ENCODE measurements around the gene PPFIA1.
"Not testable (repeated sequence)": the region's sequence is repeated elsewhere in the genome, so short reads cannot be mapped to it uniquely, and the experiment has no call there.

Gene PPFIA1

GRCh38 chr11:70251659-70252321 is 18.7 kb upstream of the PPFIA1 start:
- DNase-seq: no peak

GRCh38 chr11:70252844-70253243 is 17.6 kb upstream of the PPFIA1 start:
- peak; percentile 29 for DNase-seq

GRCh38 chr11:70255477-70256116 is 14.9 kb upstream of the PPFIA1 start:
- no peak for DNase-seq

GRCh38 chr11:70259077-70259476 is 11.4 kb upstream of the PPFIA1 start:
- peak; percentile 21 for DNase-seq

- no peak for DNase-seq
Measured at GRCh38 chr11:70262951-70263350, 7.5 kb upstream of the PPFIA1 start.

- DNase-seq: no peak
Measured at GRCh38 chr11:70263363-70263762, 7.1 kb upstream of the PPFIA1 start.

GRCh38 chr11:70265341-70265740 is 5.1 kb upstream of the PPFIA1 start:
- DNase-seq: no peak

GRCh38 chr11:70267405-70267950 is 3.0 kb upstream of the PPFIA1 start:
- DNase-seq: no peak

- no peak for DNase-seq
Measured at GRCh38 chr11:70268526-70268925, 2.0 kb upstream of the PPFIA1 start.

- no peak for DNase-seq
Measured at GRCh38 chr11:70270877-70271648, 573 bp downstream of the PPFIA1 start.

- DNase-seq: no peak
Measured at GRCh38 chr11:70271649-70271953, 1.1 kb downstream of the PPFIA1 start.

- DNase-seq: no peak
Measured at GRCh38 chr11:70272009-70272408, 1.5 kb downstream of the PPFIA1 start.

GRCh38 chr11:70278994-70279393 is 8.5 kb downstream of the PPFIA1 start:
- no peak for DNase-seq

- DNase-seq: no peak
Measured at GRCh38 chr11:70281156-70281609, 10.7 kb downstream of the PPFIA1 start.

GRCh38 chr11:70282012-70282411 is 11.5 kb downstream of the PPFIA1 start:
- no peak for DNase-seq

GRCh38 chr11:70288721-70289120 is 18.2 kb downstream of the PPFIA1 start:
- DNase-seq: no peak

GRCh38 chr11:70289582-70289981 is 19.1 kb downstream of the PPFIA1 start:
- no peak for DNase-seq

- DNase-seq: no peak
Measured at GRCh38 chr11:70290361-70291065, 20.0 kb downstream of the PPFIA1 start.

GRCh38 chr11:70292166-70292565 is 21.7 kb downstream of the PPFIA1 start:
- no peak for DNase-seq

GRCh38 chr11:70292863-70293262 is 22.4 kb downstream of the PPFIA1 start:
- DNase-seq: no peak

- DNase-seq: not testable (repeated sequence)
Measured at GRCh38 chr11:70295166-70295565, 24.7 kb downstream of the PPFIA1 start.

GRCh38 chr11:70296681-70297080 is 26.2 kb downstream of the PPFIA1 start:
- no peak for DNase-seq

- no peak for DNase-seq
Measured at GRCh38 chr11:70297341-70297740, 26.9 kb downstream of the PPFIA1 start.

All from NK-92 treated with Interleukin-12 subunit alpha and Interleukin-12 subunit beta, amount 100 ng/mL, for 24 hours (cell line).